Pons (tissue), 1 donor: ENCODE measurements around the gene CTDSPL.

Experiments
- DNase-seq: peaks from one replicate; pipeline ENCODE4 v3.0.0-alpha.2; 2016; ENCODE audit warnings: low spot score

Gene CTDSPL

GRCh38 chr3:37916685-37917084, 55.0 kb downstream of the CTDSPL start:
- DNase-seq = no peak

DNA sequence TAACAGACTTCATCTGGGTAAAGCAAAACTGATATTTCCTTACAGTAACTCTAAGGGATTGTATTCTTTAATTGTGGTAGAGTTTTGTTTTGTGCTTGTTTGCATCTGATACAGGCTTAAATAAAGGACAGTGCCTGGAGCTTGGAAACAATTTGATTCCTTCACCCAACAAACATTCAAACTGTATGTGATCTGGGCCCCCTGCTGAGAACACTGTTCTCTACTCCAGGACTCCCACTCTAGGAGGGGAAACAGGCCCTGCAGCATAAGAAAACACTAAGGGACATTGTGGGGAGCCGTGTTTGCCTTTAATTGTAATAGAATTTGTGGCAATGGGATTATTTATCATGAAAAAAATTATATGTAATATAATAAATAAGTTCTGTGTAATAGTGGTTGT, 56.9 kb downstream of the CTDSPL start:
- DNase-seq = no peak

GRCh38 chr3:37920156-37920699, 58.5 kb downstream of the CTDSPL start:
- DNase-seq = no peak

DNA sequence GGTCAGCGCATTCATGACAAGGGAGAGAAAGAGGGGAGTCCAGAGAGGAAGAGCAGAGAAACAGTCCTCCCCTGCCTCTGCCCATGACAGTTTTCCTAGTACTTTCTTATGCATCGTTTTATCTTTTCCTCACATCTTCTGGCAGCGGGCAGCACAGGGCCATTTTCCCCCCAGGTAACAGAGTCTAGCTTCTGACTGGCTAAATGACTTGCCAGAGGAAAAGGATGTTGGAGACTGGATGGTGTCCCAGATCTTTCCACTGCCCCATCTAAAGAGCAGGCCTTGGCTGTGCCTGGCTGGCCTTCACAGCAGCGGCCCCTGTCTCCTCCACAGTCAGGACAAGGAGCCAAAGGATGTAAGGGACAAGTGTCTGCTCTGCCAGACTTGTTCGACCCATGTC, 59.3 kb downstream of the CTDSPL start:
- DNase-seq = no peak

- DNase-seq = peak; percentile 49
Observed at GRCh38 chr3:37922721-37923568, 61.3 kb downstream of the CTDSPL start.

DNA sequence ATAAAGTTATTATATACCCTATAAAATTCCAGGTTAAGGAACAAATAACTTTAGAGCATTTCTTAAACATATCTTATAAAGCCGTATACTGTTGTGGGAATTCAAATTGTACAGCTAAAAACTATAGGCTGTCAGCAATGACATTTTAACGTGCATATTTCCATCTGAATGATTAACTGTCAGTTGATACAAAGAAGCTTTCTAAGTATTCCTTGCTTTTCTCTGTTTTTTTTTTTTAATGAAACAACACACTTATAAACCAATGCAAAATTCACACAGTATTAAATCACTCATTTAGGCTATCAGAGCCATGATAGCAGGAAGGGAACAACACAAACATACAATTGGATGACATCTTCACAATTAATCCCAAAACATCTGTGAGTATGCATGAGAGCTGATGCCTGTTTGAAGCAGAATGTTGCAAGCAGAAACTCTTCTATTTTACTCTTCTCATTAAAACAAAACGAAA, 61.9 kb downstream of the CTDSPL start:
- no peak for DNase-seq

GRCh38 chr3:37924453-37924852, 62.8 kb downstream of the CTDSPL start:
- no peak for DNase-seq

- no peak for DNase-seq
Observed at GRCh38 chr3:37925157-37925556, 63.5 kb downstream of the CTDSPL start.

GRCh38 chr3:37926611-37927010, 64.9 kb downstream of the CTDSPL start:
- no peak for DNase-seq

DNA sequence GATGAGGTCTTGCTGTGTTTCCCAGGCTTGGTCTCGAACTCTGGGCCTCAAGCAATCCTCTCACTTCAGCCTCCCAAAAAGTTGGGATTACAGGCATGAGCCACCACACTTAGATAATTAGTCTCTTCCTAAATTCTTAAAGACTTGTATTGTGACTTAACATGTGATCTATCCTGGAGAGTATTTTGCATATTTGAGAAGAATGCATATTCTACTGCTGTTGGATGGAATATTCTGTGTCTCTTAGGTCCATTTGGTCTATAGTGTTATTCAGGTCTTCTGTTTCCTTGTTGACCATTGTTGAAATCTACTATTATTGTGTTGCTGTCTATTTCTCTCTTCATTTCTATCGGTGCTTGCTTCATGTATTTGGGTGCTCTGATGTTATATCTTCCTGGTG, 68.8 kb downstream of the CTDSPL start:
- no peak for DNase-seq

GRCh38 chr3:37932505-37932904, 70.8 kb downstream of the CTDSPL start:
- DNase-seq = no peak

GRCh38 chr3:37934631-37935289, 73.1 kb downstream of the CTDSPL start:
- no peak for DNase-seq

DNA sequence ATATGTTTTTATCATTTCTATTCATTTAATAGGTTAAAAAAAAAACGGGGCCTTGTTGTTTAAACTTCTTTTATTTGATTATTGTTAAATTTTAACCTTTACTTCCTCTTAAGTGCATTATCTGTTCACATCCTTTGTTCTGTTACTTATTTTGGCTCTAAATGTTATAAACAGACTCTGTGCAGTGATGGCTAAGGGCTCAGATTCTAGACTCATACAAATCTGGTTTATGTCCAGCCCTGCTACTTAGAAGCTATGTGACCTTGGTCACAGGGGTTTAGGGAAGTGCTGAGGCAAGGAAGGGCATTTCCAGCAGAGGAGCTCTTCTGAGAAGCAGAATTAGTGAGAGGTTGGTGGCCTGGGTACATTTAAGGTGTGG, 73.6 kb downstream of the CTDSPL start:
- no peak for DNase-seq

GRCh38 chr3:37935756-37936666, 74.3 kb downstream of the CTDSPL start:
- no peak for DNase-seq

- no peak for DNase-seq
Observed at GRCh38 chr3:37937156-37937555, 75.5 kb downstream of the CTDSPL start.

GRCh38 chr3:37938011-37938410, 76.3 kb downstream of the CTDSPL start:
- DNase-seq = no peak

DNA sequence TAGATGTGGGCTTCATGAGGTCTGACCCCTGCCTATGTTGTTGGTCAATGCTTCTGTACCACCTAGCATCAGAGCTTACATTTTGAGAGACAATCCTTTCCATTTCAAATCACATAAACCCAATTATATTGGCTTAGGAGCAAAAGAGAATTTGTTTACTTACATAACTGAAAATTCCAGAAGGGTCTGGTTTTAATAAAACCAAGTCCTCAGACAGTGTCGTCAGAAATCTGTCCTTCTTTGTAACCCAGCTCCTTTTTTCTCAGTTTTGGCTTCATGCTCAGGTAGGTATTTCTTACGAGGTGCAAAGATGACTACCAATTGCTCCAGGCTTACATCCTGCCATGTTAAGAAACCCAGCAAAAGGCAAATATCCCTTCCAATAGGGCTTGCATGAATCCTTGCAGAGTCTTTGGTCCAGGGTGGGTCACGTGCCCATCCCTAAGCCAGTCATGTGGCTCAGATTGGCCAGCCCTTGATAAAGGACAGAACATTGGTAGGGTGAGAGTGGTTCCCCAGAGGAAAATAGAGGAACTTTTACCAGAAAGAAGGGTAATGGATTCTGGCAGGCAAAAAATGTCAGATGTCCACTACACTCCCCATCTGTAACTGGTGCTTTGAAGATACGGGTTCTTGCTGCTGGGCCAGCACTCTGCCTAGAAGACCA, 78.7 kb downstream of the CTDSPL start:
- no peak for DNase-seq

GRCh38 chr3:37941608-37942508, 80.2 kb downstream of the CTDSPL start:
- no peak for DNase-seq

DNA sequence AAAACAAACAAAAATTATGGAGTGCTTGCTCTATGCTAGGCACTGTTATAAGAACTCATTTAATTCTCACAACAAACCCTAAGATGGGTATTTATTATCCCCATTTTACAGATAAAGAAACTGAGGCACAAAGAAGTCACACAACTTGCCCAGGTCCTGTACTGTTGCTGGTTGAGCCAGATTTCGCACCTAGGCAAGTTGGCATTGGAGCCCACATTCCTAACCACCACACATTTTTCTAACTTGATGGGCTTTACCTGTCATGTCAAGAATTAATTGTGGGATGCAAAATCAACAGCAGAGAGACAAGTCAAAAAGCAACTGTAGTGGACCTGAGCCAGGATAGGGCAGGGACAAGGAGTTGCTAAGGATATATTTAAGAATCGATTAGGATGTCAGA, 81.0 kb downstream of the CTDSPL start:
- no peak for DNase-seq

DNA sequence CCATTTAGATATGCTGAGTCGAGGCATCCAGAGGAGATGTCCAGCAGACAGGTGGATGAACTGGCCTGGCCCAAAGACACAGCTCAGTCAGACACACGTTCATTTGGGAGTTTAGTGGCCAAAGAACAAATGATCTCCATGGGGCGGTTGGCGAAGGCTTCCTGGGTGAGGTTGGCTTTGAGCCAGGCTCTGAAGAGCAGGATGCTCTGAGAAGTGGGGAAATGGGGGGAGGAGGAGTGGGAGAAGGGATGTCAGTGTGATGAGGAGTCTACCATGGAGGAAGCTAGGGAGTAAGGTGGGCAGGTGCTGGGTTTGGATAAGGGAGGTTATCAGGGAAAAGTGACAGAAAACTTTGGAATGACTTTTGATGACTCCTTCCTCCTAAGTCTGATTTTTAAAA, 81.4 kb downstream of the CTDSPL start:
- no peak for DNase-seq
